Measurements from ENCODE around the gene PRDX3.
"Not testable (repeated sequence)": the region's sequence is repeated elsewhere in the genome, so short reads cannot be mapped to it uniquely, and the experiment has no call there.

Gene PRDX3

DNA sequence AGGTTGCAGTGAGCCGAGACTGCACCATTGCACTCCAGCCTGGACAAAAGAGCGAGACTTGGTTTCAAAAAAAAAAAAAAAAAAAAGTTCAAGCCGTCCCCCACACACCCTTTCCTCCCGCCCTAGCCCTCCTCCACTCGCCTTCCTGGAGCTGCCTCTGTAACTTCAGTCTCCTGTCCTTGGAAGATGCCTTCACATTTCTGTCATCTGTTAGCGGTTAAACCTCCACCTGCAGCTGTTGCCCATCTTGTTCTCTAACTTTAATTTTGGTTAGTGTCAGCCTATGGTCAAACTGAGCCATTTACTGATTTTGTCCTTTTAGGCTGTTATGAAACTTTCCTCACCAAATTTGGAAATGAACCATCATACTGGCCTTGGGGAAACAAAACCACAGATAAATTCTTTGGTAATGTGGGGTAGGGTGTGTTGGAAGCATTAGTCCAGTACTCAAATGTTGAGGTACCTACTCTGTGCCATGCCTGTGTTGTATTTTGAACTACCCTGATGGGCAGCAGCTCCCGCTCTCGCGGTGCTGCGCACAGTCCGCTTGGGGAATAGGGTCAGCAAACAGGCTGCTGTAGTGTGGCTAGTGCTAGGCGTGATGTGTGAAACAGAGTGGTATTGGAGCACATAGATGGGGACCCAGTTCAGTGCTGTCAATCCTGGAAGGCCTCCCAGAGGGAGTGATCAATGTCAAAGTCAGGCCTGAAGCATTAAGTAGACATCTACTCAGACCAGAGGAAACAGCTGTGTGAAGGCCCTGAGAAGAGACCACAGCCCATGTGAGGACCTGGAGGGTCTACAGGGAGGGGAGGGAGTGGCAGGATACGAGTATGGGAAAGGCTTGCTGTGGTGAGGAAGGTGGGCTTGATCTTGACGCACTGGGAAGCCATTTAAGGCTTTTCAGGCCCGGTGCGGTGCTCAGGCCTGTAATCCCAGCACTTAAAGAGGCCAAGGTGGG lies 40.0 kb downstream of the PRDX3 start:
- DNase-seq = no peak
- in situ Hi-C loops (cut with HindIII; ENCODE audit: low pct_ligation_motif_present, low pct_unique_long_range_greater_than_20kb, low sequenced_read_pairs) = no loop called here

DNA sequence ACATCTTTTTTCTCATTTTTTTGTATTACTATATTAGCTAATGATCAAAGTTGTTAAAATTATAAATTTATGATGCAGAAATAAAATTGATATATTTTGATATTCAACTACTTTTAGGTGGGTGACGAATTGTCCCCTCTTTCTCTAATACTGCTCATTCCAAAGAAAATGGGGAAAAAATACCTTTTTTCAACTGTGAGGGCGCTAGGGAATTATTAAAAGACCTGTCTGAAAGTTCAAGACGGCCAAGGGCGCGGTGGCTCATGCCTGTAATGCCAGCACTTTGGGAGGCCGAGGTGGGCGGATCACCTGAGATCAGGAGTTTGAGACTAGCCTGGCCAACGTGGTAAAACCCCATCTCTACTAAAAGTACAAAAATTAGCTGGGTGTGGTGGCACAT lies 40.7 kb downstream of the PRDX3 start:
- DNase-seq; in situ Hi-C loops (cut with HindIII; ENCODE audit: low pct_ligation_motif_present, low pct_unique_long_range_greater_than_20kb, low sequenced_read_pairs): not testable (repeated sequence)

DNA sequence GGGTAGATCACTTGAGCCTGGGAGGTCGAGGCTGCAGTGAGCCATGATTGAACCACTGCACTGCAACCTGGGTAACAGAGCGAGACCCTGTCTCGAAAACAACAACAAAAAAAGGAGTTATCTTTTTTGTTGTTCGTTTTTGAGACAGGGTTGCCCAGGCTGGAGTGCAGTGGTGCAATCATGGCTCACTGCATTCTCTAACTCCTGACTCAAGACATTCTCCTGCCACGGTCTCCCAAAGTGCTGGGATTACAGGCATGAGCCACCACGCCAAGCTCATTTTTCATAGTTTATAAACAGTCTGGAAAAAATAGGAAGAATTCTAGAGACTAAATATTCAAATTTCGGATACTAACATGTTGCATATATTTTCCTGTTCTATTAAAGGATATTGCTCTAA lies 42.5 kb downstream of the PRDX3 start:
- no peak for DNase-seq
- in situ Hi-C loops (cut with HindIII; ENCODE audit: low pct_ligation_motif_present, low pct_unique_long_range_greater_than_20kb, low sequenced_read_pairs) = no loop called here

DNA sequence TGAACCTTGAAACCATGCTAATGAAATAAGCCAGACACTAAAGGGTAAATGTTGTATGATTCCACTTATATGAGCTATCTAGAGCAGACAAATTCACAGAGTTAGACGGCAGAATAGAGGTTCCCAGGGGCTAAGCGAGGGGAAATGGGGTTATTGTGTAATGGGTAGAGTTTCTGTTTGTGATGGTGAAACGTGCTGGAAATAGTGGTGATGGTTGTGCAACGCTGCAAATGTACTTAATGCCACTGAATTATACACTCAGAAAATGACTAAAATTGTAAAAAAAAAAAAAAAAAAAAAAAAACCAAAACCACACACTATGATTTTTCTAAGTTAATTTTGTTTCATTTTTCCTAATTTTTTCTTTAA lies 43.1 kb downstream of the PRDX3 start:
- in situ Hi-C loops (cut with HindIII; ENCODE audit: low pct_ligation_motif_present, low pct_unique_long_range_greater_than_20kb, low sequenced_read_pairs) = no loop called here
- DNase-seq = no peak

DNA sequence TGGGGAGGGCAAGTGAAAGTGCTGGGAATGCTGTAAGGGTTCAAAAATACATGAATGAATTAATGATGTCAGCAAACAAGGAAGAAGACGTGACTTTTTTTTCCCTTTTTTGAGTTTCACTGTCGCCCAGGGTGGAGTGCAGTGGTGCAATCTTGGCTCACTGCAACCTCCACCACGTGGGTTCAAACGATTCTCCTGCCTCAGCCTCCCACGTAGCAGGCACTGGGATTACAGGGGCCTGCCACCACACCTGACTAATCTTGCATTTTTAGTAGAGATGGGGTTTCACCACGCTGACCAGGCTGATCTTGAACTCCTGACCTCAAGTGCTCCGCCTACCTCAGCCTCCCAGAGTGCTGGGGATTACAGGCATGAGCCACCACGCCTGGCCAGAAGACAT lies 44.7 kb downstream of the PRDX3 start:
- in situ Hi-C loops (cut with HindIII; ENCODE audit: low pct_ligation_motif_present, low pct_unique_long_range_greater_than_20kb, low sequenced_read_pairs) = no loop called here
- DNase-seq = no peak

DNA sequence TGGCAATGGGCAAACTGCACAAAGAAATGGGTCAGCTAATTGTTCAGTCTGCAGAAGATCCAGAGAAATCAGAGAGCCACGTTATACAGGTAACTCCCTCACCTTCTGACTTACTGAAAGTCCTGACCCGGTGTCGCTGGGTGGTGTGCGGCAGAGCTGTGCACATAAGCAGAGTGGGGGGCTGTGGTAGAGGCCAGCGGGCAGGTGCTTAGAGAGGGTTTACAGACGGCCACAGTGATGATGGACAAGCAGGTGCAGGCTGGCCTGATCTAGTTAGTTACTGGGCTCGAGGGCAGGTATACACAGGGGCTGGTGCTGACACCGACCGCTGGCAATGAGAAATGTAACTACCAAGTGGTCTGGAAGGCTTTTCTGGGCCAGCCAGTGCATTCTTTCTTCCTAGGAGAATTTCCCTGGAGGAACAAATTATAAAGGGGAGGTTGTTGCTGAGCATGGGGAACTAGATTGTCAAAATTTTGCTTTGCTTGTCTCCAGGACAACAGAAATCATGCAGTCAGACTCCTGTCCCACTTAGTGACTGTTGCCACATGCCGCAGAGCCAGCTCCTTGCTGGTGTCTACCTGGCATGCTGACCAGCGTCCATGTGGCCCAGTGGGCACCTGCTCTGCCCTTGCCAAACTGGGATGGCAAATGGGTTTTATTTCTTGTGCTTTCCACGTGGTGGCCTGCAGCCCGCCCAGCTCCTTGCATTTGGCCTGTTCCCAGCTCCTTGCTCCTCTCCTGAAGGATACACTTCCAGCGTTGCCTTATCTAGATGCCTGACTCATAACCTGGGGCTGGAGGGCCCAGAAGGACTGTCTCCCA lies 45.9 kb downstream of the PRDX3 start:
- DNase-seq = no peak
- in situ Hi-C loops (cut with HindIII; ENCODE audit: low pct_ligation_motif_present, low pct_unique_long_range_greater_than_20kb, low sequenced_read_pairs) = no loop called here

DNA sequence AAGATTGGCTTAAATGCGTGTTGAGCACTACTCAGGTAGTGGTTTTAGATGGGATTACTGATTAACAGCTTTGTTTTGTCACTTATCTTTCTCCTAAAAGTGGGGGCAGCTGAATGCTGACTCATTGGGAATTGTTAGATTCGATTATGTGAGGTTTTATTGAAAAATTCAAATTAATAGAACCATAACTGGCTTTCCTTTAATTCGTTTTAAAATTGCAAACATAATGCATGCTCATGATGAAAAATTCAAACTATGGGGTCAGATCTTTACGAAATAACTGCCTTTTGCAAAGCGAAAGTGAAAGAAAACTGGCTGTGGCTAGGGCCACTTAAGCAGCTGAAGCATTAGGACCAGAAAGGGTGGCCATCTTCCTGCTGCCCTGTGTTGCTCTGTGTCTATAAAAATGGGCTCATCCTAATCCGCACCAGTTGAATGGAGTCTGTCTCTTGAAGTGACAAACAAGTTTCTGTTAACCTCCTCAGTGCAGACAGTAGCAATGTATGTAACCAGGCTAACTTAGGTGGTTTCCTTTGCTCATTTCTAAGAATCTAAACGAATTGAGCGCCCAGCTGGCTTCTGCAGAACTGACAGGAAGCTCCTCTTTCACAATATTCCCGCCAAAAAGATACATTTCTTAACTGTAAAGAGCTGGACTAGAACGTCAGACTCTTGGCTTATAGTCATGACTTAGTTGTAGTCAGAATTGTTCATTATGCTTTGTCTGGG lies 46.9 kb downstream of the PRDX3 start:
- in situ Hi-C loops (cut with HindIII; ENCODE audit: low pct_ligation_motif_present, low pct_unique_long_range_greater_than_20kb, low sequenced_read_pairs) = no loop called here
- peak; percentile 70 for DNase-seq

DNA sequence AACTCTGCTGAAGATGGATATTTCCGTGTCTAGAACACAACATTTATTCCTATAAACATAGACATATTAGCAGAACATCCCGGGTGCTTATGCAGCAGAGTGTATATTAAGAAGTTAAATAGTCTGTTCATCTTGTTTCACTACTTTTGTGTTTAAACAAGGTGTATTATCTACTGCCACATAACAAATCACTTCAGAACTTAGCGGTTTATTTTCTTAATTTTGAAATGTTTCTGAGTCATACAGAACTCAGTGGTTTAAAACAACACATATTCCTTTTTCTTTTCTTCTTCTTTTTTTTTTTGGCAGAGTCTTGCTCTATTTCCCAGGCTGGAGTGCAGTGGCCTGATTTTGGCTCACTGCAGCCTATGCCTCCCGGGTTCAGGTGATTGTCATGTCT lies 48.9 kb downstream of the PRDX3 start:
- no peak for DNase-seq
- in situ Hi-C loops (cut with HindIII; ENCODE audit: low pct_ligation_motif_present, low pct_unique_long_range_greater_than_20kb, low sequenced_read_pairs) = no loop called here

DNA sequence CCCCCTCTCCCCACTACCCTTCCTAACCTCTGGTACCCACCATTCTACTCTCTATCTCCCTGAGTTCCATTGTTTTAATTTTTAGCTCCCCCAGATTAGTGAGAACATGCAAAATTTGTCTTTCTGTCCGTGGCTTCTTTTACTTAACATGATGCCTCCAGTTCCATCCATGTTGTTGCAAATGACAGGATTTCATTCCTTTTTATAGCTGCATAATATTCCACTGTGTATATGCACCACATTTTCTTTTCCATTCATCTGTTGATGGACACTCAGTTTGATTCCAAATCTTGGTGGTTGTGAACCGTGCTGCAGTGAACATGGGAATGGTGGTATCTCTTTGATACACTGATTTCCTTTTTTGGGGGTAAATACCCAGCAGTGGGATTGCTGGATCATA lies 52.7 kb downstream of the PRDX3 start:
- DNase-seq = no peak
- in situ Hi-C loops (cut with HindIII; ENCODE audit: low pct_ligation_motif_present, low pct_unique_long_range_greater_than_20kb, low sequenced_read_pairs) = no loop called here

DNA sequence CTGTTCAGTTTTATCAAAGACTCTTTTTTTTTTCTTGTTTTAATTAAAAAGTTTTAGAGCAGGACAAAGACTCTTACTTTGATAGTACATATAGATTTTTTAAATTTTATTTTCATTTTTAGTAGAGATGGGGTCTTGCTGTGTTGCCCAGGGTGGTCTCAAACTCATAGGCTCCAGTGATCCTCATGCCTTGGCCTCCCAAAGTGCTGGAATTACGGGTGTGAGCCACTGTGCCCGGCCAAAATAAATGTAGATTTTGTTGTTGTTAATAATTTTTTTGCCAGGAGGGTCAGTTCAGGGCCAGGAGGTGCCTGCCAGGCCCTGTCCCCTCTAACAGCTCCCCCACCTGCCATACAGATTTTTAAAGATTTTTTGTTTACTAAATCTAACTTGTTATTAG lies 57.7 kb downstream of the PRDX3 start:
- no peak for DNase-seq
- in situ Hi-C loops (cut with HindIII; ENCODE audit: low pct_ligation_motif_present, low pct_unique_long_range_greater_than_20kb, low sequenced_read_pairs) = no loop called here

DNA sequence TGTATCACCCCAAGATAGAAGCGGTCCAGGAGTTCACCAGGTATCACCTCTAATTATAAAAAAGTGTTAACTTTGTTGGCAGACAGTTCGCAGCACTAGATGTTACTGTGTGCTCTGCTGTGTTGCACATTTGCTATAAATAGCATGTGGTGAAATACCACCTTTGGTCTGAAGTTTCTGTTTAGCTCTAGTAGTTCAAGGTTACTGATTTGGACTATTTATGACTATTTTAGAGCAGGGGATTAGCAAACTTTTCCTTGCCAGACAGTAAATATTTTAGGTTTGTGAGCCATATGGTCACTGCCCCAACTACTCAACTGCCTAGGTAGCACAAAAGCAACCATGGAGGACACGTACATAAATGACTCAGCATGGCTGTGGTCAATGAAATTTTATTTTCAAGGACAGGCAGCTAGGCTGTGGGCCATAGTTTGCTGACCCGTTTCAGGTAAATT lies 58.2 kb downstream of the PRDX3 start:
- no peak for DNase-seq
- in situ Hi-C loops (cut with HindIII; ENCODE audit: low pct_ligation_motif_present, low pct_unique_long_range_greater_than_20kb, low sequenced_read_pairs) = no loop called here

DNA sequence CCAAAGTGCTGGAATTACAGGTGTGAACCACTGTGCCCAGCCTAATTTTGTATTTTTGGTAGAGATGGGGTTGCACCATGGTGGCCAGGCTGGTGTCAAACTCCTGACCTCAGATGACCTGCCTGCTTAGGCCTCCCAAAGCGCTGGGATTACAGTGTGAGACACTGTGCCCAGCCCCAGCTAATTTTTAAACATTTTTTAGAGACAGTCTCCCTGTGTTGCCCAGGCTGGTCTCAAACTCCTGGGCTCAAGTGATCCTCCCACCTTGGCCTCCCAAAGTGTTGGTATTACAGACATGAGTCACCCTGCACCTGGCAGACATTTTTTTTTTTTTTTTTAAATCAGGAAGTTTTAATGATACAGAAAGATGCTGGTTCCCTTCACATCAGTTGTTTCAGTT lies 59.2 kb downstream of the PRDX3 start:
- in situ Hi-C loops (cut with HindIII; ENCODE audit: low pct_ligation_motif_present, low pct_unique_long_range_greater_than_20kb, low sequenced_read_pairs) = no loop called here
- no peak for DNase-seq

DNA sequence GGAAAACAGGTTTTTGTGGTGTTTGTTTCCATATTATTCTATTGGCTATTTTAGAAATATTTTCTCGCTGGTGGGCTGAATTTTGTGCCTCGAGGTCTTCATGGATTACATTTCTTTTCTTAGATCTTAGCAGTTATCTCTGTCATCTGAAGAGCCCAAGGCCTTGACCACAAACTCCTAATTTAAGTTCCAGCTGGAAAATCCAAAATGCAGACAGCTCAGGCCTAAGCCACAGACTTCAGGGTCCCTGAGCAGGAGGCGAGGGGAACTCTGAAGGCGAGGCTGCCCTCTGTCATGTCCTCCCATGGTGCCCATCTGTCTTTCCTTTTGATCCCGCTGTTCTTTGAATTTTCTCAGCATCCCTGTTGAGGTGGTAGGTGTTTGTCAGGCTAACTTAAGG lies 60.4 kb downstream of the PRDX3 start:
- in situ Hi-C loops (cut with HindIII; ENCODE audit: low pct_ligation_motif_present, low pct_unique_long_range_greater_than_20kb, low sequenced_read_pairs) = no loop called here
- no peak for DNase-seq

All from ACHN (cell line).